ENCODE measurements around the gene TRIM7.

DNA sequence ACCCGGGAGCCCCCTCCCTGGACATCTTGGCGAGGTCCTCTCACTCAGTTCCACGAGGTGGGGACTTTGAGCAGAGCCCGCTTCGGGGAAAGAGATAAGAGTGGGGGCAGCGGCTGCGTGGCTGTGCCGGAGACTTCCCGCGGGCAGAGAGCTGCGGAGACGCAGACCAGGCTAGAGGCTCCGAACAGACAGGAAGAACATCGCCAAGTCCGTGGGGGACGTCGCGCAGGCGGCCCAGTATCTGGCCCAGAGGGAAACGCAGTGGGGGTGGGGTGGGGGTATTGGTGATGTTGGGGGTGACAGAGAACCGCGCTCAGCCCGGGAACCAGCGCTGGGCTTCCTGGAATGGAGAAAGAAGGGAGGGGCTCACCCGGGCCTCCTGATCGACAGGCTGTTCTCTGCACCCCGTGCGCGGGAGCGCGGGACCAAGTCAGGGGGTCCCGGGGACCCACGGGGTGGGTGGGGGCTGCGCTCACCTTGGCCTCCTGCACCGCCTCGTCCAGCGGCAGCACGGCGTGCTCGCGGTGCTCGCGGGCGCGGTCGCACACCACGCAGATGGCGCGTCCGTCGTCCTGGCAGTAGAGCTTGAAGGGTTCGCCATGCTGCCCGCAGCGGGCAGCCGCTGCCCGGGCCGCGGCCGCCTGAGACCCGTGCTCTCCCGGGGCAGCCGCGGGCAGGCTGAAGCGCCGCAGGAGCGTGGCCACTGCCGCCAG lies 727 bp downstream of the TRIM7 start:
- TF ChIP-seq SUZ12 (IDR thresholded peaks at IDR 0.05; ENCODE audit: extremely low read depth, insufficient read depth, insufficient read length) = no peak
- TF ChIP-seq YY1 (IDR thresholded peaks at IDR 0.05; ENCODE audit: insufficient read depth, insufficient read length) = no peak
